Measurements from ENCODE around the gene UHRF2.
"Not testable (repeated sequence)": the region's sequence is repeated elsewhere in the genome, so short reads cannot be mapped to it uniquely, and the experiment has no call there.

The UHRF2 gene

GRCh38 chr9:6488395-6488794 lies 75.4 kb downstream of the UHRF2 start:
- in situ Hi-C loops (cut with MboI; ENCODE audit: low sequenced_read_pairs): no loop called here

DNA sequence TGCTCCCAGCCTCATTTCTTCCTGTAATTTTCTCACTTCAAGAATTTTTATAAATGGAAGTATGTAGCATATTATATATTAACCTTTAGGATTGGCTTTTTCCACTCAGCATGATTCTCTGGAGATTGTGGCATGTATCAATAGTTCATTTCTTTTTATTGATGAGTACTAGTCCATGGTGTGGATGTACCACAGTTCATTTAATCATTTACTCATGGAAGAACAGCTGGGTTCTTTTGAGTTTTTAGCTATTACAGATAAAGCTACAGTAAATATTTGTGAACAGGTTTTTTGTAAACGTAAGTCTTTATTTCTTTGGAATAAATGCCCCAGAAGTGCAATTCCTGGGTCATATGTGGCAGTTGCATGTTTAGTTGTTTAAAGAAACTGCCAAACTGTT lies 76.1 kb downstream of the UHRF2 start:
- in situ Hi-C loops (cut with MboI; ENCODE audit: low sequenced_read_pairs): no loop called here

DNA sequence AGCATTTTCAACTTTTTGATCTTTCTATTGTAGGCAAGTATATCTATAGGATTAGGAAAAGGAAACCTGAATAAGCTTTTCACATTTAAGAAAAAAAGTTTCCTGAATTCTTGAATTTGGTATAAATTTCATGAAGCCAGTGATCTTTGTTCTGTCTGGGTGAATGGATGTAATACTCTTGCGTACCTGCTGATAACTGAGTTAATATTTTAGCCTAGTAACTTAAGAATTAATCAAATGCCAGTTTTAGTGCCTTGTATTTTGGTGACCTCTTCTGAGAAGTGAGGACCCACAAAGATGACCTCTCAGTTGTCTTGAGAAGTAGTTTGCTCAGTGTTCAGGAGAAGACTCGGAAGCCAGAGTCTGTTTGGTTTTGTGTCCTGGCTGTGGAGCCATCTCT lies 77.9 kb downstream of the UHRF2 start:
- in situ Hi-C loops (cut with MboI; ENCODE audit: low sequenced_read_pairs): no loop called here

- in situ Hi-C loops (cut with MboI; ENCODE audit: low sequenced_read_pairs): no loop called here
These were observed 82.5 kb downstream of the UHRF2 start for GRCh38 chr9:6495466-6495865.

GRCh38 chr9:6498982-6499381 lies 86.0 kb downstream of the UHRF2 start:
- in situ Hi-C loops (cut with MboI; ENCODE audit: low sequenced_read_pairs): no loop called here

GRCh38 chr9:6501526-6502210 lies 88.7 kb downstream of the UHRF2 start:
- in situ Hi-C loops (cut with MboI; ENCODE audit: low sequenced_read_pairs): no loop called here

- in situ Hi-C loops (cut with MboI; ENCODE audit: low sequenced_read_pairs): no loop called here
These were observed 89.4 kb downstream of the UHRF2 start for GRCh38 chr9:6502399-6502798.

DNA sequence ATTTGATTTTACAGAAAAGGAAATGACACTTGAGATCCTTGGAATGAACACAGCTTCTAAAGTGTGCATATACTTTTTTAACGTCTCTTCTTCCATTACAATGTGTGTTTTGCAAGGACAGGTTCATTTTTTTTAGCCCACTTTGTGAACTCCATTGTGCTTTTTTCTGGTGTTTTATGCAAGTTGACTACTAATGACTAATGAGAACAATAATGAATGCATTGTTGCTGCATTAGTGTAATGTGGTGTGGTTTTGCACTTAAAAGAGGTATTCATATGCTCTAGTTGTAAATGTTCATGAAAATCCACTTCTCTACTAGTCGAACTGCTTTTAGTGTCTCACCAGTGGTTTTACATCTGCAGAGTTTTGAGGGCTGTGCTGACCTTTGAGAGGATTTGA lies 93.6 kb downstream of the UHRF2 start:
- in situ Hi-C loops (cut with MboI; ENCODE audit: low sequenced_read_pairs): no loop called here

DNA sequence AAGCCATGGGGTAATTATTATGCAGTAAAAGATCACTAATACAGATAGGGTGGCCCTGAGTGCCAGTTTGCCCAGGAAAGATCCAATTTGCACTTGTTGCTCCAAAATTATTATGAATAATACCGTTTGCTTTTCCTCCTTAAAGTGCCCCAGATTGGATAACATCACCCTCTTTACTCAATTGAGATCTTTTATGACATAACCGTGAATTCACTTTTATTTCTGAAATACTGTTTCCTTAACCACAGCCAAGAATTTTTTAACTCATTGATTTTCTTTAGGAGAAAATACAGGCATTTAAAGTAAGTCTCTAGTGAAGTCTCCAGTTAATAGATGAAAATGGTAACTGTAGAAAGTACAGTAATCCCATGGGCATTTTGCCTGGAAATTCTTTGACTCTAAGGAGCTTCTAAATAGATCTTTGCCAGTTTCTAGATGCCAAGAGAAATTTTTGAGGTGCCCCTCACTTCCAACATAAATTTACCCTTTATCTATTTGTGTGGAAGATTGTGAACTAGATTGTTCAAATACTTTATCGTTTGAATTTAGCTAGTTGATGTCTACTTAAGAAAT lies 99.2 kb downstream of the UHRF2 start:
- in situ Hi-C loops (cut with MboI; ENCODE audit: low sequenced_read_pairs): no loop called here

GRCh38 chr9:6522263-6522662 lies 109.3 kb downstream of the UHRF2 start:
- in situ Hi-C loops (cut with MboI; ENCODE audit: low sequenced_read_pairs): no loop called here

DNA sequence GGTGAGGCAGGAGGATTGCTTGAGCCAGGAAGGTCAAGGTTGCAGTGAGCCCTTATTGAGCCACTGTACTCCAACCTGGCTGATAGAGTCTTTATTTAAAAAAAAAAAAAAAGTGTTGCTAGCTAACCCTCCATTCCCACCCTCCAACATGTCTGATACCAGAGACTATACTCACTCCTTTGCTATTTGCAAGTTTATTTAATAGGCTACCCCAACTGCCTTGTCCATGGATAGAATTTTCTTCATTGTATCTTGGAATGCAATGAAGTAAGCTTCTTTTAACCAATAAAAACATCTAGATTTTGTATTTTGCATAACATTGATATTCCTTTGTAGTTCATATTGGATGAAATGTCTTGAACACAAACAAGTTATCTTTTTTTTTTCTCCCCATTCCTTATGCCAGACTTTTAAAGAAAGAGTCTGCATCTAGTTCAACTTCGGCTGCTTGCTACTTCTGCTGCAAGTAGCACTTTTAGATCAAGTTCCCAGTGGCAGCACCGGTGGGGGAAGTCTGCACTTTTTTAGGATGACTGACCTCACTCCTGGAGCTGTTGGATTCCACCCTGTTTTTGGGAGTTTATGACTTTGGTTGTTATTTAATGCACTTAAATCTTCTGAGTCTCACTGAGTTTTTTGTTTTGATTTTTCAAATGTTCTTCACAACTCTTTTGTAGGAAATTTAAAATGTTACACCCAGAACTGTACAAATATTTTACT lies 112.5 kb downstream of the UHRF2 start:
- in situ Hi-C loops (cut with MboI; ENCODE audit: low sequenced_read_pairs): no loop called here

- in situ Hi-C loops (cut with MboI; ENCODE audit: low sequenced_read_pairs): no loop called here
These were observed 122.6 kb downstream of the UHRF2 start for GRCh38 chr9:6535594-6535993.

- in situ Hi-C loops (cut with MboI; ENCODE audit: low sequenced_read_pairs): no loop called here
These were observed 125.7 kb downstream of the UHRF2 start for GRCh38 chr9:6538666-6539071.

DNA sequence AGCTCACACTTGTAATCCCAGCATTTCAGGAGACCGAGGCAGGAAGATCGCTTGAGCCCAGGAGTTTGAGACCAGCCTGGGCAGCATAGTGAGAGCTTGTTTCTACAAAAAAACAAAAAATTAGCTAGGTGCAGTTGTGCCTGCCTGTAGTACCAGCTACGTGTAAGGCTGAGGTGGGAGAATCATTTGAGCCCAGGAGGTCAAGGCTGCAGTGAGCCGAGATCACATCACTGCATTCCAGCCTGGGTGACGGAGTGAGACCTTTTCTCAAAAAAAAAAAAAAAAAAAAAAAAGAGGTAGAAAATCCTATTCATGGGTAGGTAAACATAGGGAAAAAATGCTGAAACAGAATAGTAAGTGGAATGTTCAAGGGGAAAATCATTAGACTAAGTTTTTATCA lies 129.6 kb downstream of the UHRF2 start:
- in situ Hi-C loops (cut with MboI; ENCODE audit: low sequenced_read_pairs): not testable (repeated sequence)

- in situ Hi-C loops (cut with MboI; ENCODE audit: low sequenced_read_pairs): no loop called here
These were observed 130.2 kb downstream of the UHRF2 start for GRCh38 chr9:6543204-6543603.

- in situ Hi-C loops (cut with MboI; ENCODE audit: low sequenced_read_pairs): no loop called here
These were observed 132.2 kb downstream of the UHRF2 start for GRCh38 chr9:6545017-6545691.

GRCh38 chr9:6549106-6549800 lies 136.3 kb downstream of the UHRF2 start:
- in situ Hi-C loops (cut with MboI; ENCODE audit: low sequenced_read_pairs): no loop called here

GRCh38 chr9:6551136-6551535 lies 138.1 kb downstream of the UHRF2 start:
- in situ Hi-C loops (cut with MboI; ENCODE audit: low sequenced_read_pairs): no loop called here

DNA sequence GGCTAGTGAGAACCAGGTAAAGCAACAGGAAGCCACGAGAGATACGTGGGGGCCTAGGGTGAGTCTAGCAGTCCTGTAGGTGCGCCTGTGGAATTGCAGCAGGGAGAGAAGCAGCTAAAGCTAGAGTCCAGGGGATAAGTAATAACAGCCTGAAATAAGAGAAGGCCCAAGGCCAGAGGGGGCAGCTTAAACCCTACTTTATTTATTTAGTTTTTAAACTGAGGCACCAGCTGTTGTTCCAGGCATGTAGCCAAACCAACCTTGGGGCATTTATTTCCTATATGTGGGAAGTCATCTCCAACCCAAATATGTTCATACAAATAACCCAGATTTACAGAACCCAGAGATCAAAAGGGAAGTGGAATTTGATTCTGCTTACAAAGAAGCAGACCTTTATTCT lies 139.0 kb downstream of the UHRF2 start:
- in situ Hi-C loops (cut with MboI; ENCODE audit: low sequenced_read_pairs): no loop called here

- in situ Hi-C loops (cut with MboI; ENCODE audit: low sequenced_read_pairs): no loop called here
These were observed 139.6 kb downstream of the UHRF2 start for GRCh38 chr9:6552498-6553121.

DNA sequence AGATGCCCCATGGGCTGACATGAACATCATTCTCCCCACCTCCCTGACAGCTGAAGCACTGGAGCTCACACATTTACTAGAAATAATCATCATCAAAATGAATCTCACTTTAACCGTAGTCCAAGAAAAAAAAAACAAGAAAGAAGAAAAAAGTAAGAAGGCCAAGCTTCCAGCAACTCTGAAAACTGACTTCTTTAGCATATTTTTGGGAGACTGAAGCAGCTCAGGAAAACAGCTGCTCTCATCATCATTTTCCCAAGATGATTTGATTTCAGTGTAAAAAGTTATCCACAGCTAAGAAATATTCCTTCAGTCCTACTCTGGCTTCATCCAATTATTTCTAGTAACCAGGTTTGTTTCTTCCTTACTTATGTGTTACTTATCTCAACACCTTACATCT lies 140.9 kb downstream of the UHRF2 start:
- in situ Hi-C loops (cut with MboI; ENCODE audit: low sequenced_read_pairs): no loop called here
